Stimulated activated naive CD4-positive, alpha-beta T cell treated with Interleukin-2 at 50 U/mL for 16 hours (primary cell): ENCODE results near the gene CLEC3B.
"Not testable (repeated sequence)": the region's sequence is repeated elsewhere in the genome, so short reads cannot be mapped to it uniquely, and the experiment has no call there.

Experiments
- DNase-seq: peaks from one replicate; lab custom pipeline; 2025; lab: John Stamatoyannopoulos, UW

Gene CLEC3B

DNA sequence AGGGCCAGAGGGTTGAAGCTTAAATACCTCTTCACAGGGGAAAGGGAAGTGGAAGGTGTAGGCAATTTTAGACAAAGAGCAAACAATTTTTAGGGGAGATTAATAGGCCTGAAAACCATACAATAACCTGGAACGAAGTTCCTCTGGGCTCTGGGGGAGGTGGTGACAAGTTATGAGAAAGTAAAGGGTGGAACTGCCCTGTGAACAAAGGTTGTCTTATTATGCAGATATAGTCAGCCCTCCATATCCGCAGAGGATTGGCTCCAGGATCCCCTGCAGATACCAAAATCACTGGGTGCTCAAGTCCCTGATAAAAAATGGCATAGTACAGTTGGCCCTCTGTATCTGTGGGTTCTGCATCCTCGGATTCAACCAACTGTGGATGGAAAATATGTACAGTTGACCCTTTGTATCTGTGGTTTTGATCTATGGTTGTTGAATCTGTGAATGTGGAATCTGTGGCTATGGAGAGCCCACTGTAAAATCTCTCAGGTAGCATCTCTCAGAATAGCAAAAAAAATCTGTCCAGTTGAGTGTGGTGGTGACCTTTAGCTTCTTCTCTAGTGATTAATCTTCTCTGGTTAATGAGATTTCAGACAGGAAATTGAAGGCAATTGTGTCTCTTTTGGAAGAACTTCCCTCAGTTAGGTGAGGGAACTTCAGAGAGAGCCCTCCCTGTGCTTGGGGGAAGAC is 40.2 kb downstream of the CLEC3B start:
- no peak for DNase-seq

DNA sequence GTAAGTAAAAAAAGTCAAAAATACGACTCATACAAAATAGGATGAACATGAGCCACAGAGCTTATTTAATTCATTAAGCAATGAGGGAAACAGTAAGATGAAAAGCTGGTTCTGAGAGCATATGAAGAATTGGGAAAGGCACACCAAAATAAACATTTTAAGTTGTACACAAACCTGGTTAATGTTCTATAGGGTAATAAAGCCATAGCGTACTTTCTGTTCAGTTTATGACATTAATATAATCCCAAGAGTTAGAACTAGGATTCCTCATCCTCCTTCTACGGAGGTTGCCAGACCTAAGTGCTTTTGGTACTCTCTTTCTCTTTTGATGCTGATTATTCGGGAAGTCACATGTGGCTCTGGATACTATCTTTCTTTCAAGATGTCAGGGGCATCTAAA is 41.4 kb downstream of the CLEC3B start:
- DNase-seq = no peak

DNA sequence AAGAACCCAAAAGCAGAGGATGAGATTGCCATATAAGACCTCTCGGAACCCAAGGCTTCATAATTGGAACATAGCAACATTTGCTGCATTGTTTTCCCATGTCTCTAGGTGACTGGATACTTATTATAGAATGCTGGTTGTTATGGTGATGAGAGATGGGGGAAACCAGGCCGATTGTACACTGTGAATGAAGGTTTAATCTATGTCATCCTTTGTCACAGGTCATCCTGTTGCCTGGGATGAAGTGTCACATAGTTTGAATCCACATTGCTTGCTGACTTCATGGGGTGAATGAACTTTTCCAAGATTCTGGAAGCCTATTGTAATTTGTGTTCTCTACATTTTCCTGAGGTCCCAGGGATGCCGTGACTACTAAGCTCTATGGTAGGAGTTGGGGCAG is 41.8 kb downstream of the CLEC3B start:
- DNase-seq = no peak

DNA sequence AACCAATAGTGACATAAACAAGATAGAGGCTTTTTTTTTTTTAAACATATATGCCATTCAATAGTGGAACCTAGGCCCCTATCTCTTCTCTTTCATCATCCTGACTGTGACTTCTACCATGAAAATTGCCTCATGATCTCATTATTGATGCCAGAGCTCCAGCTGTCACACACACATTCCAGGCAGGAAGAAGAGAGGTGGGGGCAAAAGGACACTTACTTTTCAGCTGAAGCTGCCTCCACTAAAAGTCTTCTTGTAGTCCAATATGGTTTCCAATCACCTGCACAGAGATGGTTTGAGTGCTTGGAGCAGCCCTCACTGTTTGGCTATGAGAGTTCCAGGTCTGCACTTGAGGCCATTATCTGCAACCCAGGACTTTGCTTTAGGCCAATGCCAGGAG is 45.0 kb downstream of the CLEC3B start:
- DNase-seq = no peak

DNA sequence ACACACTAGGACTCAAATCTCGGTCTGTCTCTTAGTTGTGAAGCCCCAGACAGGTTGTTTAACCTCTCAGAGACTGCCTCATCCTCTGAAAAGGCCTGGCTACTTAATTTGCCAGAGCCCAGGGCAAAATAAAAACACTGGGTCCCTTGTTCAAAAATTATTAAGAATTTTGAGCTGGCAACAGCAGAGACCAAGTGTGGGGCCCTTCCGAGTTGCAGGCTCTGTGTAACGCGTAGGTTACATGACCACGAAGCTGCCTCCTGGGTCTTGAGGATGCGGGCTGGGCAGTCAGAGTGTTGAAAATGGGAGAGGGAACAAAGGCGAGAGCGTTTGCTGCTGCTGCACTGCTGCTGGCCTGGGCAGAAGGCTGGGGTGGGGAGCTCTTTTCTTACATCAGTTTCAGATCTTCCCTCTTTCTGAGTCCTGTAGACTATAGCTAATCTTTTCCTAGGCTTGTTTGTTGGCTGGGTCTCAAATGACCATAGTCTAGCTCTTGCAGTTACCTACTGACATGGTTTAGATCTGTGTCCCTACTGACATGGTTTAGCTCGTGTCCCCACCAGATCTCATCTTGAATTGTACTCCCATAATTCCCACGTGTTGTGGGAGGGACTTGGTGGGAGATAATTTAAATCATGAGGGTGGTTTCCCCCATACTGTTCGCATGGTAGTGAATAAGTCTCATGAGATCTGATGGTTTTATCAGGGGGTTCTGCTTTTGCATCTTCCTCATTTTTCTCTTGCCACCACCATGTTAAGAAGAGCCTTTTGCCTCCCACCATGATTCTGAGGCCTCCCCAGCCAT is 49.9 kb downstream of the CLEC3B start:
- no peak for DNase-seq

DNA sequence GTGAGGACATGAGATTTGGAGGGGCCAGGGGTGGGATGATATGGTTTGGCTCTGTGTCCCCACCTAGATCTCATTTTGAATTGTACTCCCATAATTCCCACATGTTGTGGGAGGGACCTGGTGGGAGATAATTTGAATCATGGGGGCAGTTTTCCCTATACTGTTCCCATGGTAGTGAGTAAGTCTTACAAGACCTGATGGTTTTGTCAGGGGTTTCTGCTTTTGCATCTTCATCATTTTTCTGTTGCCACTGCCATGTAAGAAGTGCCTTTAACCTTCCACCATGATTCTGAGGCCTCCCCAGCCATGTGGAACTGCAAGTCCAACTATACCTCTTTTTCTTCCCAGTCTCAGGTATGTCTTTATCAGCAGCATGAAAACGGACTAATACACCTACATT is 52.2 kb downstream of the CLEC3B start:
- DNase-seq = not testable (repeated sequence)

DNA sequence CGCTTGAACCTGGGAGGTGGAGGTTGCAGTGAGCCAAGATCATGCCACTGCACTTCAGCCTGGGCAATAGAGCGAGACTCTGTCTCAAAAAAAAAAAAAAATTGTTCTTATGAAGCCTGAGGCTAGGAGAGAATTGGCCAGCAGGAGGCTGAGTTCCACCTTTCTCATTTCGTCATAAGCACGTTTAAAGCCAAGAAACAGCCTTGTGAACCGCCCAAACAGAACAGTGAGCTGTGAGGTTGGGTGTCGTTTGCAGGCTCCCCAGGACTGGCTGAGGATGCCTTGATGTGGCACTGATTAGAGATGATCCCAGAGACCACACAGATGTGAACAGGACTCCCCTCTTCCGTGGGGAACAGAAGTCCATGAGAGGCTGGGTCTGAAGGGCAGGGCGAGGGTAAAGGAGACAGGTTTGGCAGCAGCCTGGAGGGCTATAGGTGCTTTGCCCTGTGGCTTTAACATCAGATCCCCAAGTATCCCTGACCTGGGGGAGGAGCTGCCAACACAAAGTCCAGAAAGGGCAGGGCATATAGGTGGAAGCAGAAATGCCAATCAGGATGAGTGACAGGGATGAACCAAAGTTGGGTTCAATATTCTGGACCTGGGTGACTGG is 52.9 kb downstream of the CLEC3B start:
- no peak for DNase-seq

DNA sequence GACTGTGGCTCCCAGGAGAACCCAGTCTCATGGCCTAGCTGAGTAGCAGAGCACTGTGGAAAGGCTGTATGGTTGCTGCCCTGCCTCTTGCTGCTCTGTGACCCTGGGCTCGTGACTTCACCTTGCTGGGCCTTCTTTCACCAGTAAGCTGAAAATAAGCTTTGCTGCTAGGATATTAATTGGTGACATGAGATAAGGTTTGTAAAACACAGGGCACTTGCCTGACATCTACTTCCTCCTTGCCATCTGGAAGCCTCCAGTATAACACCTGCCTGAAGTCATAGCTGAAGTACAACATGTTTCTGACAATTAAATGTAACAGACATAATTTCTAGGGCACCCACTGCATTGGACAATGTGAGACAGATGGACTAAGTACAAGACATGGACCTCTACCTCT is 53.6 kb downstream of the CLEC3B start:
- no peak for DNase-seq

DNA sequence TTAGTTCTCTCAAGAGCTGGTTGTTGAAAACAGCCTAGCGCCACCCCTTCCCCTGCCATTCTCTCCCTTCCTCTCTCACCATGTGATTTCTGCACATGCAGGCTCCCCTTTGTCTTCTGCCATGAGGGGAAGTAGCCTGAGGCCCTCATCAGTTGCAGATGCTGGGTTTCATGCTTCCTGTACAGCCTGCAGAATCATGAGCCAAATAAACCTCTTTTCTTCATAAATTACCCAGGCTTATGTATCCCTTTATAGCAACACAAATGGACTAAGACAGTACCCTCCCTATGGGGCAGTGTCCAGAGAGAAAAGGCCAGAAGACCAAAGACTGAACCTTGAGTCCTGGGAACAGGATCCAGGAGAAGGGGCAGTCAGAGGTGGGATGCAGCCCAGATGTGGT is 54.7 kb downstream of the CLEC3B start:
- no peak for DNase-seq

DNA sequence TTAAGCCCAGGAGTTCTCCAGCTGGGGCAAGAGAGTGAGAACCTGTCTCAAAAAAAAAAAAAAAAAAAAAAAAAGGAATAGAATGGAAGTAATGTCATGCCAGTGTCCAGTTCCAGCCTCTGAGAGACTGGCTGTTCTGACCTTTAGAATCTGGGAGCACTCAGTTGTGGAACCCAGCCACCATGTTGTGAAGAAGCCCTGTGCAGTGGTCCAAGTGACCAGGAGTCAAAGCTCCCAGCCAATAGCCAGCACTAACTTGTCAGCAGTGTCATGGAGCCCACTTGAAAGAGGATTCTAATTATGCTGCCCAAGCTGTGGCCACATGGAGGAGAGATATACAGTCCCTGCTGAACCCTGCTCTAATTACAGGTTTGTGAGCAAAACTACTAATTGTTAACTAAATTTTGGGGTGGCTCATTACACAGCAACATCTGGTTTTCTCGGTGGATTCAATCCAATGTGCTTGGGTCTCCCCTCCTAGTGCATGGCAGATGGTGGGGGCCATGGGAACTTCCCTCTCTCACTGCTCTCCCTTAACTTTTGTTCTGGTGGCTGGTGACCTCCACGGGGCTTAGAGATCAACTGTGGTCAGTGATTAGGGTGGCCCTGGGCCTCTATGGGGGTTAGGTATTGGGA is 55.5 kb downstream of the CLEC3B start:
- DNase-seq = no peak

DNA sequence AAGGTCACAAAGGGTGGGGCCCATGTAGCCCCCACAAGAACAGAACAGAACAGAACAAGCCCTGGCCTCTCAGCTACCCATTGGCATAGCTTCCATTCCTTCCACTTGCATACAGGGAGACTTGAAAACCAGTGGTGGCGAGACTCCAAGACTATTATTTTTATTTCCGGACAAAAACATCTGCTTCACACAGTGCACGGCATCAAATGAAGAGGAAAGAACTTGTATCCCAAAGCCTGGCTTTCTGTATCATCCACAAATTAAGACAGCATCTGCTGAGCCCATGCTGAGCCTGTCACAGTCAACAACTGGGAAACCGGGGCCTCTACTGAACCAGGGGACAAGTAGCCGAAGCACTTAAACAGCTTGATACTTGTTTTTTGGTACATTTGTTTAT is 56.0 kb downstream of the CLEC3B start:
- no peak for DNase-seq

DNA sequence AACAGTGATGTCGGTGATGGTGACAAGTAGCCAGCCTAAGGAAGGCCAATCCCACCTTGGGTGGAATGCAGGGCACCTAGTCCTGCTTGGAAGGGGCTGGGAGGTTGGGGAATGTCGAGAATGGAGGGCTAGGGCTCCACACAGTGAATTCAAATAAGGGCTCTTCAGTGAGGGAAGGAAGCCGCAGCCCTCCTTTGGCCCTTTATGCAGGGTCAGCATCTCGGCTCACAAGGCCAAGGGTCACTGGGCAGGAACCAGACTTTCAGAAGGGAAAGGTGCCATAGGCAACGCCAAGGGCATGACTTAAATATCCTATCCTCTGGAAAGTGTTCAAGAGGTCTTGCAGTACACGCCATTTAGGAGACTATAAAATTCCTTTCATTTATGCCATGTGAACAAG is 56.9 kb downstream of the CLEC3B start:
- no peak for DNase-seq

DNA sequence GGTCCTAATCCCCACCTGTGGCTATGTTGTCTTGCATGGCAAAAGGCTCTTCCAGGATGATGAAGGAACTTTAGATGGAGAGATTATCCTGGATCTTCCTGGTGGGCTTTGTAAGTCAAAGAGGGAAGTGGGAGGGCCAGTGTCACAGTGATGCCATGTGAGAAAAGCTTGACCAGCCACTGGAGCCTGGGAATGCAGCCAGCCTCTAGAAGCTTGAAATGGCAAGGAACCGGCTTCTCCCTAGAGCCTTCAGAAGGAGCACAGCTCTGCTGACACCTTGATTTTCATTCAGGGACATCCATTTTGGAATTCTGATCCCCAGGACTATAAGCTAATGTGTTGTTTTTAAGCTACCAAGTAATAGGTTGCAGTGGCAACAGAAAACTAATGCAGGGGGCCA is 58.3 kb downstream of the CLEC3B start:
- no peak for DNase-seq

DNA sequence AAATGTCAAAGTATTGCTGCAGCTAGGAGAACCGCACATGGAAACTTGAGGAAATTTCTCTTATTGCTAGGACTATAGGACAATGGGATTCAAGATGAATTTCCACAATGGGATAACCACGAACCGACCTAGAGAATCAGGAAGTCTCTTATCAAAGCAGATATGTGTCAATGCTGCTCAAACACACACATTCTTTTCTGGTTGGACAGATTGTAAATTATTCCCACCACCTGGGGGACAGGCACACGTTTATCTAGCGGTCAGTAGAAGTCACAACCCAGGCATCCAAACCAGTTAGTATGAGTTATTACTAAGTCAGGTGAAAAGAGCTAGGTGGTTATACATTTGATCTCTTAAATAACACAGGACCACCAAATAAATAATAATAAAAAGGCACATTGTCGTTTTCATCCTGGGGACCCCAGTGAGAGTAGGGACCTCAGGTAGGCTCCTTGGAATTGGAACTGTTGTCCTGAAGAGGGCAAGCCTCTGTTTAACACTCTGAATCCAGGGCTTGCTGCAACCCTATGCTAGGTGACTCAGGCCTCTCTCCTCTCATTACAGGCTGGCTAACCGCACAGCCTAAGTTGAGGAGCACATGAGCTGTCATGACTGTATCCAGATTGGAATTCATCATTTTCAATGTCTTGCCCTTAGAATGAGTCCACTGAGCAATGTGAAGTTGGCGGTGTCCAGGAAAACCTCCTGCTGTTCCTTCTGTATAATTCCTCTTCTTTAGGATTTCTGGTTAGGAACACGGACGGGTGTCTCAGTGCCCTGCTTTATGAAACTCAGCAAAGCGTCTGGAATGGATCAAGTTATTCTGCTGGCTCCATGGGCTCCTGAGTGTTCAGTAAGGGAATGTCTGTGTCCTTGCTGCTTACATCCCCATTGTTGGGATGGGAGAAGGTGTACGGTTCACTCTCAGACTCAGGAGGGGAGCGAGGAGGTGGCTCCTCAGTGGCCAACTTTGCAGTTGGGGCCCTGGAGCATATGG is 59.0 kb downstream of the CLEC3B start:
- no peak for DNase-seq
